Measurements from ENCODE around the gene TEX264.

Gene TEX264

DNA sequence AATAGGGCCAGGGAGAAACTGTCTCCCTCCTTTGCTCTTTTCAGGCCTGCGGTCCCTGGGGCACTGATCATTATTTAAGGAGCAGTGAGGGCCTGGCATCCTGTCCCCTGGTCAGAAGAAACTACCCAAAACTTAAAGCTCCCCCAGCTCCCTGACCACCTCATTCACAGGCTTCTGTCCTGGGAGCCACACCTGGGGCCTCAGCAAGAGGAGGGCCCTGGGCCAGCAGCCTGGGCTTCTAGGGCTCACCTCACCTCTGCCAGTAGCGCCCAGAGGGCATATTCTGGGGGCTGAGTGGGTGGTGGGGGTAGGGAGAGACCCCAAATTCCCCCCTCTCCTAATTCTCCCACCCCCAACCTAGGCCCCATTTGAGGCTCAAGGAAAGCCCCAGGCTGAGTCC is 31.1 kb downstream of the TEX264 start:
- DNase-seq = no peak

DNA sequence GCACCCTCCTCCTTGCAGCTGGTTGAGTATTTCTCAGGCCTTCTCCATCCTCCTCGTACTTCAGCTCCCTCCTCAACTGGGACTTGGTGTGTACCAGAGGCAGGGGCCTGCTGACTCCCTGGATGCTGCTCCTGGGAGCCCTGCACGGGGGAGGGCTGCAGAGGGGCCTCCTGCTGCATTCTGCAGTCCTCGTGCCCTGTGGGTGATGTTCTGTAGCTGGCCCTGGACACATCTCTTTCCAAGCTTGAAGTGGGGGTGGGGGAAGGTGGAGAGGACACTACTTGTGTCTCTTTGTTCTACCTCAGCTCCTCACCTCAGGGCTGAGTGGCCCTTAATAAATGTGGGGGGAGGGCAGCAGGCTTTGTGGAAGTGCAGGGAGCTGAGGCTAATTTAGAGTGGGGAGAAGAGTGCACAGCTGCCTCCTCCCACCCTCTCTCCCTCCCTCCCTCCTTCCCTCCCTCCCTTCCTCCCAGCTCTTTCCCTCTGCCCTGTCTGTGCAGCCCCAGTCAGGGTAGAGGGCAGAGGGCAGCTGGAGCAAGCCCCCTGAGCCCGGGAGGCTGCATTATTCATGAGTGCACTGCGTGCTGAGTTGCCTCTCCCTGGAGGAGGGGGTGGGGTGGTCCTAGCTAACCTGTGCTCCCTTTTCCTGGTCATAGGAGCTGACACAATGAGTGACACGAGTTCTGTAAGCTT is 32.2 kb downstream of the TEX264 start:
- DNase-seq = no peak

DNA sequence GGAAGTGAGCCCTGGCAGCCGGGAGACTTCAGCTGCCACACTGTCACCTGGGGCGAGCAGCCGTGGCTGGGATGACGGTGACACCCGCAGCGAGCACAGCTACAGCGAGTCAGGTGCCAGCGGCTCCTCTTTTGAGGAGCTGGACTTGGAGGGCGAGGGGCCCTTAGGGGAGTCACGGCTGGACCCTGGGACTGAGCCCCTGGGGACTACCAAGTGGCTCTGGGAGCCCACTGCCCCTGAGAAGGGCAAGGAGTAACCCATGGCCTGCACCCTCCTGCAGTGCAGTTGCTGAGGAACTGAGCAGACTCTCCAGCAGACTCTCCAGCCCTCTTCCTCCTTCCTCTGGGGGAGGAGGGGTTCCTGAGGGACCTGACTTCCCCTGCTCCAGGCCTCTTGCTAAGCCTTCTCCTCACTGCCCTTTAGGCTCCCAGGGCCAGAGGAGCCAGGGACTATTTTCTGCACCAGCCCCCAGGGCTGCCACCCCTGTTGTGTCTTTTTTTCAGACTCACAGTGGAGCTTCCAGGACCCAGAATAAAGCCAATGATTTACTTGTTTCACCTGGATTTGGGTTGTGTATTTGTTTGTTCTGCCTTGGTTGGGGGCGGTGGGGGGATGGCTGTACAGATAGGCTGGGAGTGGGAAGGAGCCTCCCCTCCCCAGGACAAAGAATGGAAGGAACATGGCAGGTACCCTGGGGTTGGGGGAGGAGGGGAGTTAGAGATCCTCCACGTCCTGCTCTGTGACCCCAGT is 32.9 kb downstream of the TEX264 start:
- no peak for DNase-seq

DNA sequence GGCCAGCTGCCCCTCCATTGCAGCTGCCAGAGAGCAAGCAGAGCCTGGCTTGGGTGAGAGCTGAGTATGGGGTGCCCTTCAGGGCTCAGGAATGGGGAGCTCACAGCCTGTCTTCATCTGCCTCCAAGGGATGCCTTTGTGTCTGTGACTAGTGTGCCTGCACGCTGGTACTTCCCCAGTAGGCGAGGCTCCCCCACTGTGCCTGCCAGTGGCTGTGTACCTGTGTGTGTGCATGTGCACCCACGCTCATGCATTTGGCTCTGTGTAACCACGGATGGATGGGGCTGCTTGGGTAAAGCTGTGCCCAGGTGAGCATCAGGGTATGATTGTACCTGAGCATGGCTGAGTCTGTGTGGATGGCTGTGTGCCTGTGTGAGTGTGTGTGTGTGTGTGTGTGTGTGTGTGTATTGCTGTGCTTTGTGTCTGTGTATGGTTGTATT is 33.5 kb downstream of the TEX264 start:
- DNase-seq = no peak

DNA sequence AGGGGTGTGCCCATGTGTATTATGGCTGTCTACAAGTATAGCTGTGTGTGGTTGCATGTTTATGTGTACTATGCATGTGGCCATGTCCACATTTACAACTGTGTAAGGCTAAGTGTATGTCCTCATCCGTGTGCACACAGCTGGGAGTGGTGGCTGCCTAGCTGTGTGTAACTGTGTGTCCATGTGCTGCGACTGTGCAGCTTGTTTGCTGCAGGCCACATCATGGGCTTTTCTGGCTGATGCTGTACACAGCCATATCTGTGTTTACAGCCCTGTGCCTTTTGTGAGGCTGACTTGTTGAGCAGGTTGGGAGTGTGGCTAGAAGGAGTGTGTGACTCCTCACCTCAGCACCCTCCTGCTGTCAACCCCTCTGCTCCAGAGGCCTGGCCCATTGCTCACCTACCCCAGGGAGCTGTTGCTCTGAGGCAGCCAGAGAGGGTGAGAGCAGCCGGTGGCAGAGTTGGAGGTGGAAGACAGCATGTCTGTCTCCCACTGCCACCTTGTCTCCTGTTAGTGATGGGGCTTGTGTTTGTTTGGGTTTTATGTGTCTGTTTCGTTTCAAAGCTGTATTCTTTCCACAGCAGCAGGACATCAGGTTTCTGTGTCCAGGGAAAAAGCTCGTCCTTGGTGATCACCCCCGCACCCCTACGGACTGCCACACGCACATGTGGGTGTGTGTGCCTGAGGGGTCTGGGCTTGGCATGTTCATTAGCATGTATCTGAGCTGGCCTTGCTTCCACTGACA is 34.4 kb downstream of the TEX264 start:
- DNase-seq = no peak

DNA sequence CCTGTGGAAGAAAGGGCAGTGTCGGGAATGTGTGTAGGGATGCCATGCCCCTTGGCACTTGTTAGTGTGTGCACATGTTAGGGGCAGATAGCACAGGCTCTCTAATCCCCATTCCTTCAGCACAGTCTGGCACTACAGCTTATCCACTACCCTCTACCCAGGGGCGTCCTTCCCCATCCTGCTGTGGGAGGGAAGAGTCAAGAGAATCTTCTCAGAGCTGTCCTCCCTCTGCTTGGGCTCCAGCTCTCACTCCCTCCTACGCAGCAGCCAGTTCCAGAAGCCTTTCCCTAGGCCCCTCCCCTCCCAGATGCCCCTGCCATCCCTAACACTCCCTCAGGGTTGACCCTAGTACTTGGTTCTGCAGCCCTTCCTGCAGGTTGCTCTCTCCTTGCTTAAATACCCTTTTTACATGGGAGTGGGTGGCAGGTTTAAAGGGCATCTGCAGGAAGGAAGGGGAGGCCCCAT is 35.0 kb downstream of the TEX264 start:
- DNase-seq = no peak

DNA sequence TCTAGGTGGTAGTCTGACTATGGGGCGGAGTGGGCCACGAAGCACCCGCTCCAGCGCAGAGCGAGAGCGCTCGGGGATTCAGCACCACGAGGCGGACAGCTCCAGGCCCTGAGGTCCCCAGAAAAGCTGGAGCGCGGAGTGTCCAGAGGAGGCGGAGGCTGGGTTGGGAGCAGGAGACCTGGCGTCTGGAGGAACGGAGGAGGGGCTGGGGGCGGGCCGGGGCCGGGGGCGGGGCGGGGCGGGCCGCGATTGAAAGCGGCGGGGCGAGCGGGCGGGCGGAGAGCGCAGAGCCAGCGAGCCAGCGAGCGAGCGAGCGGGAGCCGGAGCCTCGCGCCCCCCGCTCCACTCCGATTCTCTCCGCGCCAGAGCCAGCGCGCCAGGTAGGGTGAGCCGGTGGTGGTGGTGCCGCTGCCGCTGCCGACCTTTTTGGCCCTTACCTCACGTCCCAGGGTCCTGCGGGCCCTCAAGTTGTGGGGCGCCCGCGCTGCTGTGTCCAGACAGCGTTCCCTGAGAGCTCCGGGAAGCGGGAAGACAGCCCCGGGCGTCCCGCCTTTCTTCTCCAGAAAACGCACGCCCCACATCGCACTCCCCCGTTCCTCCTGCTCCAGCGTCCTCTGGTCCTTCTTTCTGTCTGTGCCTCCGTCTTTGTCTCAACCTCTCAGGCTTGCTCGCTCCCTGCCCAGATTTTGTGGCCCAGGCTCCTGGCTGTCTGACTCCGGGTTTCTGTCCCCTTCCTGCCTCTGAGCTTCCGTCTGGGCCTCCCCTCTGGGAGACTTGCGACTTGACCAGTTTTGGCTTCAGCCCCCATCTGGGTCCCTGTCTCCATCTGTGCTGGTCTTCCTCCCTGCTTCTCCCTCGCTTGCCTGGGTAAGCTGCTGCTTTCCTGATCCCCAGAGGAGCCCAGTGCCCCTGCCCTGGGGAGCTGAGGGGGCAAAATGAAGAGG is 36.0 kb downstream of the TEX264 start, which contains the start of gene GRM2:
GRM2 (plus strand) TSS at position 281 of the 944 bp plus-strand sequence. CDS start 1,916 bp downstream, outside the sequence.
- DNase-seq = peak; percentile 51

DNA sequence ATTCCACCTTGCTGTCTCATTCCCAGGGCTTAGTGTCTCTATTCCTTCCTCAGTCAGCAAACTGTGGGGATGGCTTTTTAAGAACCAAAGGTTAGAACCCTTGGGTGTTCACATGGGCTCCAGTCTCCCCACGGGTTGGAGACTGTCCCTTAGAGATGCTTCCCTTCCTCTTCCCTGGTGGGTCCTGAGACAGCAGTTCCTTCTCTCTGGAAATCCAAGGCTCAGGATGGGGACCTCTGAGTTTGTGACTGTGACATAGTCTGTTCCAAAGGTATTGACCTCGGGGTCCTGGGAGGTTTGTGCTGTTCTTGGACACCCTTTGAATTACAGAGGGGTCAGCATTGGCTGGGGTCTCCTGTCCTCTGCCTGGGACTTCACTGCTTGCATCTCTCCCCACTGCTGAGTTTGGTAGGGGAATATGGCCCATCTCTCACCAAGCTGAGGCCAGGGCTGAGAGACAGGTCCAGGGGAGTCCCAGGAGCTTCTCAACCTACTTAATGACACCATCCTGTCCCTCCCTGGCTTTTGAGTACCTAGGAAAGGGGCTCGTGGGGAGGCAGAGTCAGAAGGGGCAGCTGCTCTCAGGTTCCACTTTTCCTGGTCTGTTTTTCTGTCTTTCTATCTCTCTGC is 37.3 kb downstream of the TEX264 start:
- no peak for DNase-seq

DNA sequence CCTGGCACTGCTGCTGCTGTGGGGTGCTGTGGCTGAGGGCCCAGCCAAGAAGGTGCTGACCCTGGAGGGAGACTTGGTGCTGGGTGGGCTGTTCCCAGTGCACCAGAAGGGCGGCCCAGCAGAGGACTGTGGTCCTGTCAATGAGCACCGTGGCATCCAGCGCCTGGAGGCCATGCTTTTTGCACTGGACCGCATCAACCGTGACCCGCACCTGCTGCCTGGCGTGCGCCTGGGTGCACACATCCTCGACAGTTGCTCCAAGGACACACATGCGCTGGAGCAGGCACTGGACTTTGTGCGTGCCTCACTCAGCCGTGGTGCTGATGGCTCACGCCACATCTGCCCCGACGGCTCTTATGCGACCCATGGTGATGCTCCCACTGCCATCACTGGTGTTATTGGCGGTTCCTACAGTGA is 38.0 kb downstream of the TEX264 start:
- no peak for DNase-seq

DNA sequence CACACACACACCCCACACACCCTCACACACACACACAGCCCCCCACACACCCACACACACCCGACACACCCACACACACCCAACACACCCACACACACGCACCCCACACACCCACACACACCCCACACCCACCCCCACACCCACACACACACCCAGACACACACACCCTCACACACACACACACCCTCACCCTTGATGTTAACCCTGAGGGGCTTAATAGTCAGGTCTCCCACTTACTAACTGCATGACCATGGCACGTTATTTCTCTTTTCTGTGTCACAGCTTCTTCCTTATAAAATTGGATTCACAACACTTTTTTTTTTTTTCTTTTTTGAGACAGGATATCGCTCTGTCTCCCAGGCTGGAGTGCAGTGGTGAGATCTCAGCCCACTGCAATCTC is 38.6 kb downstream of the TEX264 start:
- no peak for DNase-seq

DNA sequence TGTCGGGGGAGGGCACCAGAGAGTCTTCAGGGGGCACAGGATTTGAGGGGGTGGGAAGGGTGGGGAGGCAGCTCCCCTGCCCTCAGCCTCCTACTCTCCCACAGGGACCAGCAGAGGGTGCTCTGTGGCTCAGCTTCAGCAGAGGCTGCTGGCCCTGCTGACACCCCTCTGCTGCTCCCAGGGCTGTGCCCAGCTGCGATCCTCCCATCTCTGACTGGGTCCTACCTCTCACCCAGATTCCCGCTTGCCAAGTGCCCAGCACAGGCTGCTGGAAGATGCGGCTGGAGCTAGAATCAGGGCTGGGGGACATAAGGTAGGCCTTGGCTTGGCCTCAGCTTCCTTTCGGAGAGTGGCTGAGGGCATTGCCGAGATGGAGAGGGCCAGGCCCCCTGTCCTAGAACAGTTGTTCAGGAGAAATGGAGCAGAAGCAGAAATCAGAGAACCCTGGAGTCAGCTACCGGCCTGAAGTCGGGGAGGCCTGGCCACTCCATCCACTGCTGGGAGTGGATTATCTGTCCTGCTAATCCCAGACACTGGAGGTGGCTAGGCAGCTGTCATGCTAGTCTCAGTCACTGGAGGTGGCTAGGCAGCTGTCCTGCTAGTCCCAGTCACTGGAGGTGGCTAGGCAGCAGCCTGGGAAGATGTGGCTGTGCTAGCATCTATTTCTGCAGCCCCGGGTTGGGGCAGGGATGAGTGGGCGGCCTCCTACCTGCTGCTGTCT is 39.7 kb downstream of the TEX264 start:
- DNase-seq = peak; percentile 19

DNA sequence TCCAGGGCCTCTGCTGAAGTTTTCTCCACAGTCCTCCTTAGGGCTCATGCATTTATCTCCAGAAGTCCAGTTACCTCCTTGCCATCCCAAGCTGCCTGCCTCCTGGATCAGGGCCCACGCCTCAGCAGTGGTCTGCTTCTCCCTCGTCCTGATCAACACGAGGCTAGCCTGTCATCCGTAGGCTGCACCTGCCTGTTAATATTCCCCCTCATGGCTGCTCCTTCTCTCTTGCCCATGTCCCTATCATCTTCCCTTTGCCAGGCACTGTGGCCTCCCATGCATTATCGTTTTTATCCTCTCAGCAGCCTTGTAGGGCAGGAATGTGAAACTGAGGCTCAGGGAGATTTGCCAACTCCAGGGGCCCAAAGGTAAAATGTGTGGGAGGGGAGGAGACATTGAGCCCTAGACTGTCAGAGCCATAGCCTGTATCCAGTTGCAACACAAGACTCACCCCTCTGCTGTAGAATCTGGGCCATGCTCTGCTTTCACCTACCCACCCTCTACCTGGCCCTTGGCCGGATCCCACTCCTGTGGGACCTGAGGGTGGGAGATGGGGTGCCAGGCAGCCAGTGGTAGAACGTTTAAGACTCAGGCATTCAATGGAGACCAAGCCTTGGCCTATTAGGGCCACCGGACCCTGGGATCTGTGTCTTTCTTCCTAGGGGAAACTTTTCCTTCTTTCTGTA is 40.4 kb downstream of the TEX264 start:
- peak; percentile 1 for DNase-seq

DNA sequence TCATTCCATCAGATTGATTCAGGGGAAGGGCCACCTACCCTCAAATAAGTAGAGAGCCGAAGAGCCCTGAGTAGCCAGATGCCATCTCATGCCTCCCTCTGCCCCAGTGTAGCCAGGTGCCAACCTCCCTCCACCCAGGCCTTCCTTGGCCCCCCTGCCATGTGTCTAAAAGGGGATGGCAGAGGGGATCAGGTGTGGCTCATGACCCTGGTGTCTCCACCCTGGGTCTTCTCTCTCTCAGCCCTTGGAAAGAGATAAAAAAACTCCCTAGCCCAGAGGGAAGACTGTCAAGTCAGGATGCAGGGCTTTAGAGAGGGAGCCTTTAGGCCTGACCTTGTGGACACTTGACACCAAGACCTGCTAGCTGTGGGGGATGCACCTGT is 41.0 kb downstream of the TEX264 start:
- DNase-seq = no peak

DNA sequence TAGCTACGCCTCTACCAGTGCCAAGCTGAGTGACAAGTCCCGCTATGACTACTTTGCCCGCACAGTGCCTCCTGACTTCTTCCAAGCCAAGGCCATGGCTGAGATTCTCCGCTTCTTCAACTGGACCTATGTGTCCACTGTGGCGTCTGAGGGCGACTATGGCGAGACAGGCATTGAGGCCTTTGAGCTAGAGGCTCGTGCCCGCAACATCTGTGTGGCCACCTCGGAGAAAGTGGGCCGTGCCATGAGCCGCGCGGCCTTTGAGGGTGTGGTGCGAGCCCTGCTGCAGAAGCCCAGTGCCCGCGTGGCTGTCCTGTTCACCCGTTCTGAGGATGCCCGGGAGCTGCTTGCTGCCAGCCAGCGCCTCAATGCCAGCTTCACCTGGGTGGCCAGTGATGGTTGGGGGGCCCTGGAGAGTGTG is 41.5 kb downstream of the TEX264 start:
- peak; percentile 0 for DNase-seq

DNA sequence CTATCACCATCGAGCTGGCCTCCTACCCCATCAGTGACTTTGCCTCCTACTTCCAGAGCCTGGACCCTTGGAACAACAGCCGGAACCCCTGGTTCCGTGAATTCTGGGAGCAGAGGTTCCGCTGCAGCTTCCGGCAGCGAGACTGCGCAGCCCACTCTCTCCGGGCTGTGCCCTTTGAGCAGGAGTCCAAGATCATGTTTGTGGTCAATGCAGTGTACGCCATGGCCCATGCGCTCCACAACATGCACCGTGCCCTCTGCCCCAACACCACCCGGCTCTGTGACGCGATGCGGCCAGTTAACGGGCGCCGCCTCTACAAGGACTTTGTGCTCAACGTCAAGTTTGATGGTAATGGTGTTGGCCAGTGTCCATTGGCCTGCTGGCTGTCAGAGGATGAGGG is 41.9 kb downstream of the TEX264 start:
- DNase-seq = peak; percentile 1

DNA sequence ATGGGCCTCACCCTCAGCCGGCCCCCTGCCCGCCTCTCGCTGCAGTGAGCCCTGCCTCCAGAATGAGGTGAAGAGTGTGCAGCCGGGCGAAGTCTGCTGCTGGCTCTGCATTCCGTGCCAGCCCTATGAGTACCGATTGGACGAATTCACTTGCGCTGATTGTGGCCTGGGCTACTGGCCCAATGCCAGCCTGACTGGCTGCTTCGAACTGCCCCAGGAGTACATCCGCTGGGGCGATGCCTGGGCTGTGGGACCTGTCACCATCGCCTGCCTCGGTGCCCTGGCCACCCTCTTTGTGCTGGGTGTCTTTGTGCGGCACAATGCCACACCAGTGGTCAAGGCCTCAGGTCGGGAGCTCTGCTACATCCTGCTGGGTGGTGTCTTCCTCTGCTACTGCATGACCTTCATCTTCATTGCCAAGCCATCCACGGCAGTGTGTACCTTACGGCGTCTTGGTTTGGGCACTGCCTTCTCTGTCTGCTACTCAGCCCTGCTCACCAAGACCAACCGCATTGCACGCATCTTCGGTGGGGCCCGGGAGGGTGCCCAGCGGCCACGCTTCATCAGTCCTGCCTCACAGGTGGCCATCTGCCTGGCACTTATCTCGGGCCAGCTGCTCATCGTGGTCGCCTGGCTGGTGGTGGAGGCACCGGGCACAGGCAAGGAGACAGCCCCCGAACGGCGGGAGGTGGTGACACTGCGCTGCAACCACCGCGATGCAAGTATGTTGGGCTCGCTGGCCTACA is 44.4 kb downstream of the TEX264 start:
- no peak for DNase-seq

DNA sequence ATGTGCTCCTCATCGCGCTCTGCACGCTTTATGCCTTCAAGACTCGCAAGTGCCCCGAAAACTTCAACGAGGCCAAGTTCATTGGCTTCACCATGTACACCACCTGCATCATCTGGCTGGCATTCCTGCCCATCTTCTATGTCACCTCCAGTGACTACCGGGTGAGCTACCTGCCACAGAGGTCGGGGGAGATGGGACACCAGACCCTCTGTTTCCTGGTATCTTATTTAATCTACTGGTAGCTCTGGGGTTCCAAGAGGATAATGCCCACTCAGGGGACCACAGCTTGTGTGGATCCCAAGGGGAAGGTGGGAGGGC is 44.9 kb downstream of the TEX264 start:
- no peak for DNase-seq

DNA sequence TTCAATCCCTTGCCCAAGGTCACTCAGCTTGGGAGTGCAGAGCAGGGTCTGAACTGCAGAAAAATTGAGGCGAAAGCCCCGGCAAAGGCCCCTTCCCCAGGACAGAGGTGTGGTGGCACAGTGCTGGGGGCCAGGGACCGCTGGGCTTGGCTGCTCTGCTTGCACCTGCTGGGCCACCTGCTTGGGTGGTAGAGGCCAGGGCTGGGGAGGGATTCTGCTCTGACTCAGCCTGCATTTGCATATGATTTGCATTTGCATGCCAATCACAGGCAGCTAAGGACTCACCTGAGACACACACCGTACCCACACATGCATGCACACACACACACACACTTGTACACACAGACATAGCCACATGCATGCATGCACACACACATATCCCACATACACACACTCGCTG is 45.8 kb downstream of the TEX264 start:
- DNase-seq = no peak

DNA sequence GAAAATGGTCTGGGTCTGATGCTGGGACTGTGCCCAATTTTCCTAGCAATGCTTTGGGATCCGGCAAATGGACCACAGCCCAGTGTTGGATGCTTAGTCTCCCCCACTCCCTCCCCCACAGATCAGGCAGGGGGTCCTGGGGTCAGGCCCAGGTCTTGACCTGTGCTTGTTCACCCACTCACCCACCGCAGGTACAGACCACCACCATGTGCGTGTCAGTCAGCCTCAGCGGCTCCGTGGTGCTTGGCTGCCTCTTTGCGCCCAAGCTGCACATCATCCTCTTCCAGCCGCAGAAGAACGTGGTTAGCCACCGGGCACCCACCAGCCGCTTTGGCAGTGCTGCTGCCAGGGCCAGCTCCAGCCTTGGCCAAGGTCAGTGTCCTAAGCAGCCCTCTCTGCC is 46.4 kb downstream of the TEX264 start:
- DNase-seq = no peak

DNA sequence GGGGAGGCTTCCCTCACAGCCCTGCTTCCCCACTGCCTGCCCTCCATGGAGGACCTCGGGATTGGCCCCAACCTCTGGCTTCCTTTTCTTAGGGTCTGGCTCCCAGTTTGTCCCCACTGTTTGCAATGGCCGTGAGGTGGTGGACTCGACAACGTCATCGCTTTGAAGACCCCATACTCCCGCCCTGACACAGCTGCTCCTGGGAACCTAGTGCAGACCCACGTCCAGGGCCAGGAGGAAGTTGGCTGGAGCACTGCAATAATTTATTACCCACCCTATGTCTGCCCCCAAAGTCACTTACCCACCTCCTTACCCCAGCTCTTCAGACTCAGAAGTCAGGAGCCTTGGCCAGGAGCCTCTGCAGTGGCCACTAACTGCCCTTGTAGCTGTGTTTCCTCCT is 46.9 kb downstream of the TEX264 start:
- DNase-seq = no peak

All from activated CD4-positive, alpha-beta T cell treated with anti-CD3 and anti-CD28 coated beads for 48 hours (primary cell).